Skin of body (tissue), 2 donors: ENCODE measurements around the gene IL4I1. TPM values are rescaled to one million over a fixed set of nuclear protein-coding genes. Genes with fewer than 3 reads are reported as not detected.

Experiments used
- DNase-seq: peaks from one replicate; lab custom pipeline; 2025; lab: John Stamatoyannopoulos, UW
- total RNA-seq: library from RNA; depleted of rRNA; stranded (reverse); fragments of >200 nt; gene quantifications from one replicate; pipeline ENCODE4 v1.2.3, GENCODE V29; 2014

IL4I1 gene
- total RNA-seq, 1 donor from 2014 or later, result 0.49 TPM

- DNase-seq, result no peak
These were observed 31.8 kb downstream of the IL4I1 start for GRCh38 chr19:49864890-49865289.

DNA sequence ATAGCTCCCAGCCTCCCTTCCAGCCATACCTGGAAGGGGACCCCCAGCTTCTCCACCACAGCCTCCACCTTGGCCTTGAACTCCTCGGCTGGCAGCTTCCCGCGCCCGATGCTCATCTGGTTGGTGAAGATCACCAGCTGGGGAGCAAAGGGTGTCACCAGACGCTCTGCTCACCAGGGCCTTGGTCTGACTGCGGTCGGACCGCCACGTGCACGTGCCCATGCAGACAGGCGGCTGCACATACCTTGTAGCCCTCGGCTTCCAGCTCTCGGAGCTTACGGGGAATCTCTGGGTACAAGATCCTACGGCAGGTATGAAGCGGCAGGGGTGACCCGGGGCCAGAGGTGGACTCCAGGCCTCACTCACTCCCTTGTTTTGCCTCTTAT is 32.8 kb downstream of the IL4I1 start:
- DNase-seq, result no peak

- DNase-seq, result no peak
These were observed 33.3 kb downstream of the IL4I1 start for GRCh38 chr19:49863254-49863934.

GRCh38 chr19:49862391-49863253 is 34.1 kb downstream of the IL4I1 start:
- DNase-seq, result no peak

- DNase-seq, result no peak
These were observed 34.9 kb downstream of the IL4I1 start for GRCh38 chr19:49861541-49862378.

DNA sequence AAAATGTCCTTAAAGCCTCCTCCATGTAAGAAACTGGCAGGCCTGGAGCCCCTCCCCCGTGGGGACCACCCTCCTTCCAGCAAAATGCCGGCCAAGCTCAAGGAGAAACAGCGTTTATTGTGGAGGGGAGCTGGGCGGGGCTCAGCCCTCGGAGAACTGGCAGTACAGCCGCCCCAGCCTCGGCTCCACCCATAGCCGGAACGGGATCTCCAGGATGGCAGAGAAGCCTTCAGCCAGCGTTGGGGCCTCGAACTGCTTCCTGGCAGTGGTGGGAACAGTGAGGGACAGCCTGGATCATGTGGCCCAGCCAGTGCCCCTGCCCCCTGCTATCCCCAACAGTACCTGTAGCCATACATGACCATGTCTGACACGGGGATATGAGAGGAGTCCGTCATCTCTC is 35.6 kb downstream of the IL4I1 start:
- DNase-seq, result no peak

DNA sequence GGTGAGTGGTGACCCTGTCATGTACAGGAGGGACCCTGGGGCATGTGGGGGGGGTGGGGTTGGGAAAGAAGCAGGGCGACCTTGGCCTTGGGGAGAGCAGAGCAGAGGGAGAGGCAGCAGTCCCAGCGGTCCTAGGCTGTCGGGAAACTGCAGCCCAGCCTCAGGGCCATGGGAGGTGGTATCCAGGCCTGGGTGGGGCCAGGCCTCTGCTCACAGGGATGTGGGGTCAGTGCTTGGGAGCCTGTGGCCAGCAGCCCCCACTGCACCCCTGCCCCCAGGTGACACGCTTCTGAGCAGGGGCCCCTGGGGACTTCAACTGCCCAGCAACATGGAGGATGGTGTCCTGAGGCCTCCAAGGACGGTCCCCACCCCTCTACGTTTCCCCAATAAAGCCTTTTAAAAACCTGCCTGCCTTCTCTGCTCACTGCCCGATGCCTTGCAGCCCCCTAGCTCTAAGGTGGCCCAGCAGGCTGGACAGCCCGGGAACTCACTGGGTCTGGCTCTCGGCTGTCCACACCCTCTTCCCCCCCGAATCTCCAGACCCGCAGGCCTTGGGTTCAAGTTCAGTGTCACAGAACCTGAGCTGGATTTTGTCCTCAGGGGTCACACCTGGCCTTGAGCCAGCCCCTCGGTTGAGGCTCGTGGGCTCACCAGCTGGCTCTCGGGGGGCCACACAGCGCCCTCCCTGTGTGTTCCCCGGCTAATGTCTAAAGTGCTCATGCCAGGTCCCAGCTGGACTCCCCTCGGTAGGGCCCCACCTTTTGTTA is 36.2 kb downstream of the IL4I1 start:
- no peak for DNase-seq

GRCh38 chr19:49859682-49860335 is 36.9 kb downstream of the IL4I1 start:
- no peak for DNase-seq

- no peak for DNase-seq
These were observed 38.4 kb downstream of the IL4I1 start for GRCh38 chr19:49858088-49858985.

DNA sequence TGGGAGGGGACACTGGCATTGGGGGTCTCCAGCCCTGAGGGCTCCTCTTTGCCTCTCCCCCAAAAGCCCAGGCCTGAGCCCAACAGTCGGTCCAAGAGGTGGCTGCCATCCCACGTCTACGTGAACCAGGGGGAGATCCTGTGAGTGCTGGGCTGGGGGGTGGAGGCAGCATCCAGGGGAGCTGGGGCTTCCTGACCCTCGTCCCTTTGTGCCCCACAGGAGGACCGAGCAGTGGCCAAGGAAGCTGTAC is 38.9 kb downstream of the IL4I1 start:
- DNase-seq, result no peak

GRCh38 chr19:49857061-49857837 is 39.4 kb downstream of the IL4I1 start:
- no peak for DNase-seq

GRCh38 chr19:49856574-49857021 is 40.1 kb downstream of the IL4I1 start:
- DNase-seq, result no peak

GRCh38 chr19:49855676-49856573 is 40.8 kb downstream of the IL4I1 start:
- DNase-seq, result no peak

GRCh38 chr19:49855277-49855675 is 41.4 kb downstream of the IL4I1 start:
- DNase-seq, result no peak

DNA sequence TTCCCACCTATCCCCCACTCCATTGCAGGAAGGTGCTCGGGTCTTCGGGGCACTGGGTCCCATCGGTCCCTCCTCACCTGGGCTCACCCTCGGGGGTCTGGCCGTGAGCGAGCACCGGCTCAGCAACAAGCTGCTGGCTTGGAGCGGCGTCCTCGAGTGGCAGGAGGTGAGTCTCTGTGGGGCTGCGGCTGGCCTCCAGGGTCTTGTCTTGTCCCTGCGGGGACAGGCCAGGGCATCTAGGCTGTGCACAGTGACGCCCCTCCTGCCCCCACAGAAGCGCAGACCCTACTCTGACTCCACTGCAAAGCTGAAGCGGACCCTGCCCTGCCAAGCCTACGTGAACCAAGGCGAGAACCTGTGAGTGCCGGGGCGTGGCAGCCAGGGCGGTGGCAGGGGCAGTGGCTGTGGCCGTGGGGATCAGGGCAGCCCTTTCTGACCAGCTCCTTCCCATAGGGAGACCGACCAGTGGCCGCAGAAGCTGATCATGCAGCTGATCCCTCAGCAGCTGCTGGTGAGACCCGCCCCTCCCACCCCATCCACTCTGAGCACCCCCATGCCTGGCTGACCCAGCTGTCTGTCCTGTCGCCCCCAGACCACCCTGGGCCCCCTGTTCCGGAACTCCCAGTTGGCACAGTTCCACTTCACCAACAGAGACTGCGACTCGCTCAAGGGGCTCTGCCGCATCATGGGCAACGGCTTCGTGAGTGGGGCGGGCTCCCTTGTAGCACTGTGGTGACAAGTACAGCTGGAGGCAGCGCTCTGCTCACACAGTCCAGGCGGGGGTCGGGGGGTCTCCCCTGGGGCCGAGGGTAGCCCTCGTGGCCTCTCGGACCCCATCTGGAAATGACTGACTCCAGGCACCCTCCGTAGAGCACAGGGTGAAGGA is 42.1 kb downstream of the IL4I1 start:
- no peak for DNase-seq

GRCh38 chr19:49853852-49854377 is 42.8 kb downstream of the IL4I1 start:
- DNase-seq, result no peak
